ENCODE data around the gene ZDHHC22.

Gene ZDHHC22

DNA sequence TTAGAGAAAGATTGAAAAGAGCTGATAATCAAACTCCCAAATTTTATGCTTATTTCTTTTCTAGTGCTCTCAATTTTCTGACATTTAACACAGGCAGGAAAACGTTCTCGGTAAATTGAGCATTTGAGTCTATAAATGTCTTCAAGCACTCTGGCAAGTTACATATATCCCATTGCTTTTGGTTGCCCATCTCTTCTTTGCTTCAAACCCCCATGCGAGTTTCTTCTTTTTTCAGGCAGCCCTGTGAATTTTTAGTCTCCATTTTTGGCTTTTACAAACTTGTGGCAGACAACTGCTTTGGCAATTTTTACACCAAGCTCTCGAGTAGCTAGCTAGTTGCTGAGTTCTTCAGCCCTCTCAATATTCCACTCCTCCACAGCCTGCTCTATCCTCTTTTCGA, 31.3 kb upstream of the ZDHHC22 start:
- Histone ChIP-seq H3K4me3 (ENCODE audit: low read length) (no peak overlapping the region), H3K36me3 (ENCODE audit: control insufficient read depth, low read length) (no peaks in the 10 kb centered on the region), H3K4me1 (ENCODE audit: control insufficient read depth, low read length) (peaks cover 4% of the 10 kb centered on the region), H3K4me2 (ENCODE audit: low read length) (no peak overlapping the region), H3K9me3 (ENCODE audit: control insufficient read depth, insufficient read depth, low read length) (peaks cover 12% of the 10 kb centered on the region), H3K9me2 (replicated peaks; ENCODE audit: control insufficient read depth, low read length) (no peaks in the 10 kb centered on the region), H3F3A (ENCODE audit: control insufficient read depth, insufficient read depth) (0 out of 2 replicates have a peak, but pooled peaks cover 2% of the 10 kb centered on the region), H3K27ac (ENCODE audit: low read depth, low read length) (no peak overlapping the region), H3K27me3 (ENCODE audit: control insufficient read depth, low read length) (peaks cover 10% of the 10 kb centered on the region; the same call in 1 of the 2 replicates), H4K20me1 (ENCODE audit: control insufficient read depth, insufficient read depth, low read depth, low read length) (no peaks in the 10 kb centered on the region), H3K79me2 (ENCODE audit: control insufficient read depth, low read length) (no peaks in the 10 kb centered on the region)
- TF ChIP-seq EZH2phosphoT487 (IDR thresholded peaks at IDR 0.05; ENCODE audit: borderline replicate concordance, low read length), result no peak
- TF ChIP-seq CTCF (IDR thresholded peaks at IDR 0.05; ENCODE audit: low read depth, low read length, poor library complexity, severe bottlenecking), result no peak

GRCh38 chr14:77170045-77170444, 28.5 kb upstream of the ZDHHC22 start:
- no peaks in the 10 kb centered on the region for H3F3A ChIP-seq (ENCODE audit: control insufficient read depth, insufficient read depth)
- no peak overlapping the region for H3K27ac ChIP-seq (ENCODE audit: low read depth, low read length)
- peaks cover 12% of the 10 kb centered on the region for H3K9me3 ChIP-seq (ENCODE audit: control insufficient read depth, insufficient read depth, low read length)
- no peaks in the 10 kb centered on the region for H4K20me1 ChIP-seq (ENCODE audit: control insufficient read depth, insufficient read depth, low read depth, low read length)
- no peak overlapping the region for H3K4me3 ChIP-seq (ENCODE audit: low read length)
- no peak overlapping the region for H3K4me2 ChIP-seq (ENCODE audit: low read length)
- no peaks in the 10 kb centered on the region for H3K4me1 ChIP-seq (ENCODE audit: control insufficient read depth, low read length)
- no peaks in the 10 kb centered on the region for H3K9me2 ChIP-seq (replicated peaks; ENCODE audit: control insufficient read depth, low read length)
- no peaks in the 10 kb centered on the region for H3K36me3 ChIP-seq (ENCODE audit: control insufficient read depth, low read length)
- no peaks in the 10 kb centered on the region for H3K79me2 ChIP-seq (ENCODE audit: control insufficient read depth, low read length)
- TF ChIP-seq EZH2phosphoT487 (IDR thresholded peaks at IDR 0.05; ENCODE audit: borderline replicate concordance, low read length) (no peak), CTCF (IDR thresholded peaks at IDR 0.05; ENCODE audit: low read depth, low read length, poor library complexity, severe bottlenecking) (no peak)
- peaks cover 10% of the 10 kb centered on the region; the same call in 1 of the 2 replicates for H3K27me3 ChIP-seq (ENCODE audit: control insufficient read depth, low read length)

GRCh38 chr14:77161011-77161410, 19.4 kb upstream of the ZDHHC22 start:
- Histone ChIP-seq H3K27ac (ENCODE audit: low read depth, low read length) (no peak overlapping the region), H3K79me2 (ENCODE audit: control insufficient read depth, low read length) (no peaks in the 10 kb centered on the region), H3K9me2 (replicated peaks; ENCODE audit: control insufficient read depth, low read length) (no peaks in the 10 kb centered on the region), H3K9me3 (ENCODE audit: control insufficient read depth, insufficient read depth, low read length) (no peaks in the 10 kb centered on the region), H3K4me3 (ENCODE audit: low read length) (no peak overlapping the region), H3K36me3 (ENCODE audit: control insufficient read depth, low read length) (no peaks in the 10 kb centered on the region), H3F3A (ENCODE audit: control insufficient read depth, insufficient read depth) (no peaks in the 10 kb centered on the region), H3K27me3 (ENCODE audit: control insufficient read depth, low read length) (peaks cover 23% of the 10 kb centered on the region), H4K20me1 (ENCODE audit: control insufficient read depth, insufficient read depth, low read depth, low read length) (no peaks in the 10 kb centered on the region), H3K4me2 (ENCODE audit: low read length) (no peak overlapping the region), H3K4me1 (ENCODE audit: control insufficient read depth, low read length) (no peaks in the 10 kb centered on the region)
- TF ChIP-seq CTCF (IDR thresholded peaks at IDR 0.05; ENCODE audit: low read depth, low read length, poor library complexity, severe bottlenecking) (no peak), EZH2phosphoT487 (IDR thresholded peaks at IDR 0.05; ENCODE audit: borderline replicate concordance, low read length) (no peak)

GRCh38 chr14:77158882-77159255, 17.3 kb upstream of the ZDHHC22 start:
- TF ChIP-seq CTCF (IDR thresholded peaks at IDR 0.05; ENCODE audit: low read depth, low read length, poor library complexity, severe bottlenecking) (no peak), EZH2phosphoT487 (IDR thresholded peaks at IDR 0.05; ENCODE audit: borderline replicate concordance, low read length) (no peak)
- peaks cover 34% of the 10 kb centered on the region for H3K27me3 ChIP-seq (ENCODE audit: control insufficient read depth, low read length)
- H4K20me1 ChIP-seq (ENCODE audit: control insufficient read depth, insufficient read depth, low read depth, low read length), result no peaks in the 10 kb centered on the region
- no peaks in the 10 kb centered on the region for H3F3A ChIP-seq (ENCODE audit: control insufficient read depth, insufficient read depth)
- H3K9me2 ChIP-seq (replicated peaks; ENCODE audit: control insufficient read depth, low read length), result no peaks in the 10 kb centered on the region
- H3K9me3 ChIP-seq (ENCODE audit: control insufficient read depth, insufficient read depth, low read length), result no peaks in the 10 kb centered on the region
- no peak overlapping the region for H3K4me2 ChIP-seq (ENCODE audit: low read length)
- H3K27ac ChIP-seq (ENCODE audit: low read depth, low read length), result no peak overlapping the region
- no peak overlapping the region for H3K4me3 ChIP-seq (ENCODE audit: low read length)
- no peaks in the 10 kb centered on the region for H3K36me3 ChIP-seq (ENCODE audit: control insufficient read depth, low read length)
- no peaks in the 10 kb centered on the region for H3K4me1 ChIP-seq (ENCODE audit: control insufficient read depth, low read length)
- no peaks in the 10 kb centered on the region for H3K79me2 ChIP-seq (ENCODE audit: control insufficient read depth, low read length)

All from DOHH2 (cell line).